WTC11 (cell line): ENCODE data around the gene THOC5. TPM values are rescaled to one million over a fixed set of nuclear protein-coding genes. Genes with fewer than 3 reads are reported as not detected.

Source experiments
- ATAC-seq: fragments of 200-7000 bp; cut with Tn5 transposase; 2 replicates; pipeline ENCODE4 v1.10.0; 2021; ENCODE audit warnings: mild to moderate bottlenecking, moderate library complexity
- CTCF ChIA-PET: fragments of 300-600 bp; sonication (Branson Sonifier 250); formaldehyde crosslinking; loops from one replicate; lab custom pipeline; 2021; ENCODE audit warnings: antibody characterized with exemption; lab: Charles Lee
- POLR2A ChIA-PET: fragments of 350-600 bp; sonication (Branson Sonifier 250); formaldehyde crosslinking; loops from one replicate; lab custom pipeline; 2021; ENCODE audit warnings: antibody characterized with exemption; lab: Charles Lee
- DNase-seq: peaks from one replicate; pipeline ENCODE4 v3.0.0; 2021; ENCODE audit warnings: low spot score
- H3K27ac Mint-ChIP-seq: 2 replicates; pipeline ENCODE4 v1.8.0; 2021; ENCODE audit warnings: mixed read lengths
- H3K27me3 Mint-ChIP-seq: 2 replicates; pipeline ENCODE4 v1.8.0; 2021; ENCODE audit warnings: low read depth, mild to moderate bottlenecking, moderate library complexity, mixed read lengths
- H3K36me3 Mint-ChIP-seq: 2 replicates; pipeline ENCODE4 v1.8.0; 2021; ENCODE audit warnings: mixed read lengths
- H3K4me1 Mint-ChIP-seq: 2 replicates; pipeline ENCODE4 v1.8.0; 2022; ENCODE audit warnings: mixed read lengths
- H3K4me3 Mint-ChIP-seq: 2 replicates; pipeline ENCODE4 v1.8.0; 2021; ENCODE audit warnings: mild to moderate bottlenecking, moderate library complexity, mixed read lengths
- H3K9me3 Mint-ChIP-seq: 2 replicates; pipeline ENCODE4 v1.8.0; 2021; ENCODE audit warnings: mixed read lengths
- AFF4 ChIP-seq: sonication (generic); formaldehyde crosslinking; IDR thresholded peaks from 2 replicates; pipeline ENCODE4 v1.8.1; 2023; ENCODE audit warnings: mild to moderate bottlenecking, missing genetic modification reagents, borderline replicate concordance
- ATF2 ChIP-seq: sonication (generic); formaldehyde crosslinking; IDR thresholded peaks from 2 replicates; pipeline ENCODE4 v1.8.1; 2022; ENCODE audit warnings: low read depth, missing genetic modification reagents, borderline replicate concordance
- ELF4 ChIP-seq: sonication (generic); formaldehyde crosslinking; IDR thresholded peaks from 2 replicates; pipeline ENCODE4 v1.8.1; 2022; ENCODE audit warnings: low read depth, mild to moderate bottlenecking, moderate library complexity, missing genetic modification reagents
- ERG ChIP-seq: fragments of 250-450 bp; sonication (Bioruptor Pico); IDR thresholded peaks from 2 replicates; pipeline ENCODE4 v1.8.0; 2021; ENCODE audit warnings: mild to moderate bottlenecking
- GTF2I ChIP-seq: fragments of 250-450 bp; sonication (Bioruptor Pico); conservative IDR thresholded peaks from 2 replicates; pipeline ENCODE4 v1.4.0; 2021; ENCODE audit warnings: mild to moderate bottlenecking
- HMGXB4 ChIP-seq: sonication (generic); formaldehyde crosslinking; IDR thresholded peaks from 2 replicates; pipeline ENCODE4 v1.8.1; 2023; ENCODE audit warnings: mild to moderate bottlenecking, moderate library complexity, missing genetic modification reagents
- IRF1 ChIP-seq: sonication (generic); formaldehyde crosslinking; IDR thresholded peaks from 2 replicates; pipeline ENCODE4 v1.8.0; 2023; ENCODE audit warnings: missing genetic modification reagents
- PRDM15 ChIP-seq: sonication (generic); formaldehyde crosslinking; IDR thresholded peaks from 2 replicates; pipeline ENCODE4 v1.8.0; 2022; ENCODE audit warnings: missing genetic modification reagents
- RORB ChIP-seq: fragments of 250-450 bp; sonication (Bioruptor Pico); IDR thresholded peaks from 2 replicates; pipeline ENCODE4 v1.9.0; 2021; ENCODE audit warnings: mild to moderate bottlenecking
- SMAD3 ChIP-seq: sonication (generic); formaldehyde crosslinking; IDR thresholded peaks from 2 replicates; pipeline ENCODE4 v1.8.0; 2022; ENCODE audit warnings: missing genetic modification reagents, mild to moderate bottlenecking, borderline replicate concordance
- SMAD4 ChIP-seq: sonication (generic); formaldehyde crosslinking; IDR thresholded peaks from 2 replicates; pipeline ENCODE4 v1.8.0; 2022; ENCODE audit warnings: mild to moderate bottlenecking, missing genetic modification reagents
- ZBTB21 ChIP-seq: sonication (generic); formaldehyde crosslinking; IDR thresholded peaks from 2 replicates; pipeline ENCODE4 v1.8.1; 2023; ENCODE audit warnings: mild to moderate bottlenecking, missing genetic modification reagents, borderline replicate concordance
- ZNF532 ChIP-seq: fragments of 250-450 bp; sonication (Bioruptor Pico); IDR thresholded peaks from 2 replicates; pipeline ENCODE4 v1.9.0; 2021; ENCODE audit warnings: mild to moderate bottlenecking, borderline replicate concordance
- total RNA-seq: library from RNA; stranded (reverse); gene quantifications from 3 replicates; pipeline ENCODE4 v1.2.3, GENCODE V29; 2021

Gene THOC5
- total RNA-seq, 1 experiment from 2014 or later = 51.2 TPM

- TF ChIP-seq PRDM15 (no peak), RORB (no peak), SMAD3 (no peak), SMAD4 (CRISPR knock-in tag) (no peak), ATF2 (CRISPR knock-in tag) (no peak), ERG (CRISPR knock-in tag) (no peak), GTF2I (CRISPR knock-in tag) (no peak), AFF4 (CRISPR knock-in tag) (no peak), ZBTB21 (CRISPR knock-in tag) (no peak)
Observed at GRCh38 chr22:29477723-29478318, 75.7 kb downstream of the THOC5 start (continued).

GRCh38 chr22:29476116-29476515 lies 77.4 kb downstream of the THOC5 start:
- no peaks in the 10 kb centered on the region for H3K36me3 Mint-ChIP-seq
- ATAC-seq (no peak), DNase-seq (no peak)
- peaks cover 66% of the 10 kb centered on the region for H3K27me3 Mint-ChIP-seq
- CTCF ChIA-PET = no interaction called here
- no peaks in the 10 kb centered on the region for H3K9me3 Mint-ChIP-seq
- peaks cover 28% of the 10 kb centered on the region for H3K4me1 Mint-ChIP-seq
- POLR2A ChIA-PET = no interaction called here
- H3K4me3 Mint-ChIP-seq = no peak overlapping the region
- no peak overlapping the region for H3K27ac Mint-ChIP-seq
- no peak for TF ChIP-seq ZNF532 (CRISPR knock-in tag)
- TF ChIP-seq IRF1 (CRISPR knock-in tag) = no peak
- TF ChIP-seq ELF4 (CRISPR knock-in tag) = no peak
- no peak for TF ChIP-seq PRDM15
- no peak for TF ChIP-seq HMGXB4
